CD14-positive monocyte (primary cell): ENCODE measurements around the gene PCBP3. TPM values are rescaled to one million over a fixed set of nuclear protein-coding genes. Genes with fewer than 3 reads are reported as not detected.

Source experiments
- DNase-seq, 3 donors: peaks; one replicate each; pipeline ENCODE4 v3.0.0-alpha.2; 2011 to 2022
- H2AFZ ChIP-seq: 2 replicates; pipeline ENCODE4 v1.6.0; 2012; ENCODE audit warnings: mild to moderate bottlenecking, low read depth, low read length, inconsistent platforms; ENCODE audit not compliant: insufficient read depth, poor library complexity, severe bottlenecking
- H3K27ac ChIP-seq, 2 donors: 1 replicate in 1 of 2; 2 replicates in 1 of 2; pipeline ENCODE4 v1.5.1; 2012 to 2013; ENCODE audit warnings: low read length in 2 of 2, control low read depth in 1 of 2, inconsistent platforms in 1 of 2, low read depth in 1 of 2, mild to moderate bottlenecking in 1 of 2
- H3K27me3 ChIP-seq, 2 donors: one replicate each; pipeline versions ENCODE4 v1.6.0 to v1.6.1; 2011 to 2013; ENCODE audit warnings: low read length in 2 of 2; ENCODE audit not compliant: control insufficient read depth in 2 of 2, insufficient read depth in 2 of 2
- H3K36me3 ChIP-seq, 2 donors: replicated peaks in 1 of 2; 1 replicate in 1 of 2; 2 replicates in 1 of 2; pipeline versions ENCODE4 v1.5.1 to v1.6.1; 2012 to 2013; ENCODE audit warnings: low read length in 2 of 2, control low read depth in 1 of 2, inconsistent platforms in 1 of 2, mild to moderate bottlenecking in 1 of 2; ENCODE audit not compliant: insufficient read depth in 2 of 2, control insufficient read depth in 1 of 2
- H3K4me1 ChIP-seq, 2 donors: 1 replicate in 1 of 2; 2 replicates in 1 of 2; pipeline versions ENCODE4 v1.5.1 to v1.6.1; 2012 to 2013; ENCODE audit warnings: low read length in 2 of 2, control low read depth in 1 of 2, inconsistent platforms in 1 of 2, mild to moderate bottlenecking in 1 of 2, moderate library complexity in 1 of 2; ENCODE audit not compliant: insufficient read depth in 2 of 2, control insufficient read depth in 1 of 2
- H3K4me2 ChIP-seq: replicated peaks from 2 replicates; pipeline ENCODE3; 2012; ENCODE audit warnings: low read length, moderate library complexity, mild to moderate bottlenecking; ENCODE audit not compliant: poor library complexity, severe bottlenecking; ENCODE audit errors: extremely low read depth
- H3K4me3 ChIP-seq, 3 experiments: fragments of 200-600 bp in 1 of 3; sonication (generic) in 1 of 3; replicated peaks in 1 of 3; 1 replicate in 2 of 3; 2 replicates in 1 of 3; pipeline ENCODE4 v1.5.1; 2011 to 2013; ENCODE audit warnings: low read length in 3 of 3, mild to moderate bottlenecking in 3 of 3, control low read depth in 2 of 3, low read depth in 2 of 3, inconsistent platforms in 1 of 3, moderate library complexity in 1 of 3
- H3K79me2 ChIP-seq: 2 replicates; pipeline ENCODE4 v1.6.0; 2012; ENCODE audit warnings: mild to moderate bottlenecking, control low read depth, inconsistent platforms, low read length, moderate library complexity; ENCODE audit not compliant: insufficient read depth
- H3K9ac ChIP-seq: 2 replicates; pipeline ENCODE4 v1.6.0; 2017; ENCODE audit warnings: low read length, mild to moderate bottlenecking; ENCODE audit not compliant: insufficient read depth, poor library complexity, severe bottlenecking
- H3K9me3 ChIP-seq, 2 donors: replicated peaks in 1 of 2; 1 replicate in 1 of 2; 2 replicates in 1 of 2; pipeline versions ENCODE4 v1.5.1 to v1.6.1; 2012 to 2013; ENCODE audit warnings: low read length in 2 of 2, control low read depth in 1 of 2; ENCODE audit not compliant: control insufficient read depth in 1 of 2, insufficient read depth in 1 of 2
- H4K20me1 ChIP-seq: 2 replicates; pipeline ENCODE4 v1.6.0; 2012; ENCODE audit warnings: mild to moderate bottlenecking, low read length, control low read depth, moderate library complexity; ENCODE audit not compliant: insufficient read depth
- H3K27ac Mint-ChIP-seq, 7 donors: one replicate each; pipeline ENCODE4 v1.8.0; 2020; ENCODE audit warnings: mild to moderate bottlenecking in 7 of 7, mixed read lengths in 7 of 7, moderate library complexity in 6 of 7, inconsistent platforms in 2 of 7
- H3K27me3 Mint-ChIP-seq, 3 donors: one replicate each; pipeline ENCODE4 v1.8.0; 2021 to 2022; ENCODE audit warnings: low read depth in 3 of 3, mild to moderate bottlenecking in 3 of 3, mixed read lengths in 3 of 3, moderate library complexity in 3 of 3, inconsistent platforms in 1 of 3
- H3K36me3 Mint-ChIP-seq, 2 donors: one replicate each; pipeline ENCODE4 v1.8.0; 2020; ENCODE audit warnings: mixed read lengths in 2 of 2, inconsistent platforms in 1 of 2, mild to moderate bottlenecking in 1 of 2
- H3K4me1 Mint-ChIP-seq: one replicate; pipeline ENCODE4 v1.8.0; 2020; ENCODE audit warnings: mild to moderate bottlenecking, mixed read lengths
- H3K4me3 Mint-ChIP-seq, 2 donors: one replicate each; pipeline ENCODE4 v1.8.0; 2020; ENCODE audit warnings: mild to moderate bottlenecking in 2 of 2, mixed read lengths in 2 of 2, moderate library complexity in 1 of 2
- H3K9me3 Mint-ChIP-seq, 7 donors: one replicate each; pipeline ENCODE4 v1.8.0; 2020 to 2022; ENCODE audit warnings: mixed read lengths in 7 of 7, mild to moderate bottlenecking in 6 of 7, moderate library complexity in 6 of 7, inconsistent platforms in 2 of 7
- CTCF ChIP-seq: fragments of 200-600 bp; IDR thresholded peaks from one replicate; pipeline ENCODE4 v1.8.0; 2022; ENCODE audit warnings: antibody characterized with exemption, mild to moderate bottlenecking
- WGBS: methylation state at CpG from one replicate; pipeline ENCODE4 v1.1.5; 2013; ENCODE audit warnings: missing lambda C conversion rate; ENCODE audit not compliant: insufficient coverage; 5-methylcytosine and 5-hydroxymethylcytosine counted together
- intact Hi-C, 2 donors: fragments of 100-400 bp; cut with micrococcal nuclease; formaldehyde crosslinking; loops; one replicate each; pipeline versions ENCODE4 v1.15.0 to v1.15.1; 2023
- polyA plus RNA-seq, 3 donors: library from polyadenylated mRNA; depleted of rRNA in 1 of 3; unstranded in 2 of 3; stranded (reverse) in 1 of 3; fragments of 300-500 nt in 2 of 3; fragments of >200 nt in 1 of 3; fragmentation: Illumina TruSeq in 2 of 3; gene quantifications; 1 replicate in 2 of 3; 2 replicates in 1 of 3; pipeline ENCODE4 v1.2.3, GENCODE V29; 2012 to 2021

Gene PCBP3
- polyA plus RNA-seq, 3 donors = 0.34 to 0.49 TPM; not detected in 1

GRCh38 chr21:45908536-45909237, 265.2 kb downstream of the PCBP3 start:
- WGBS = 95% methylated on average over 26 of the region's 27 CpGs
- Histone ChIP-seq H3K27me3 (no peaks in the 10 kb centered on the region), H3K9me3 (no peaks in the 10 kb centered on the region), H3K9ac (no peak overlapping the region), H4K20me1 (no peaks in the 10 kb centered on the region), H3K4me3 (no peak overlapping the region), H3K4me1 (no peaks in the 10 kb centered on the region), H2AFZ (no peak overlapping the region), H3K36me3 (no peaks in the 10 kb centered on the region), H3K27ac (no peak overlapping the region), H3K4me2 (no peak overlapping the region), H3K79me2 (no peaks in the 10 kb centered on the region)
- H3K27ac Mint-ChIP-seq = no peak overlapping the region
- peaks cover 0 to 2% (median 0%) of the 10 kb centered on the region in 7 donors for H3K9me3 Mint-ChIP-seq
- no peaks in the 10 kb centered on the region for H3K36me3 Mint-ChIP-seq
- TF ChIP-seq CTCF = no peak
- no peak for DNase-seq
- intact Hi-C loops = no loop called here
- no peaks in the 10 kb centered on the region for H3K4me1 Mint-ChIP-seq
- peaks cover 0 to 3% (median 2%) of the 10 kb centered on the region in 3 donors for H3K27me3 Mint-ChIP-seq
- no peak overlapping the region for H3K4me3 Mint-ChIP-seq

GRCh38 chr21:45909238-45909988, 265.9 kb downstream of the PCBP3 start:
- H3K9me3 ChIP-seq = no peaks in the 10 kb centered on the region
- TF ChIP-seq CTCF = no peak
- Mint-ChIP-seq H3K27ac (peak overlapping the region in 2 of 7 donors; percentile 61 to 72), H3K4me1 (no peaks in the 10 kb centered on the region), H3K36me3 (no peaks in the 10 kb centered on the region), H3K27me3 (peaks cover 0 to 5% (median 3%) of the 10 kb centered on the region in 3 donors), H3K4me3 (no peak overlapping the region), H3K9me3 (peaks cover 0 to 2% (median 0%) of the 10 kb centered on the region in 7 donors)
- intact Hi-C loops = no loop called here
- H4K20me1 ChIP-seq = no peaks in the 10 kb centered on the region
- no peak overlapping the region for H3K9ac ChIP-seq
- H3K36me3 ChIP-seq = no peaks in the 10 kb centered on the region
- H2AFZ ChIP-seq = no peak overlapping the region
- H3K4me3 ChIP-seq = no peak overlapping the region
- H3K79me2 ChIP-seq = no peaks in the 10 kb centered on the region
- no peak overlapping the region for H3K27ac ChIP-seq
- 91% methylated on average over 12 of the region's 23 CpGs for WGBS
- H3K27me3 ChIP-seq = no peaks in the 10 kb centered on the region
- no peak overlapping the region for H3K4me2 ChIP-seq
- H3K4me1 ChIP-seq = no peaks in the 10 kb centered on the region
- DNase-seq = no peak
